Astrocyte (in vitro differentiated cells and primary cell): ENCODE measurements around the gene ZBTB7C. TPM values are rescaled to one million over a fixed set of nuclear protein-coding genes. Genes with fewer than 3 reads are reported as not detected.

Experiments used
- DNase-seq: peaks from one replicate; pipeline ENCODE4 v3.0.0-alpha.2; 2010; ENCODE audit warnings: low read depth
- FAIRE-seq: peaks from 2 replicates; lab custom pipeline; 2011; peaks lifted over from hg19 to GRCh38; lab: Jason Lieb, UNC
- H2AFZ ChIP-seq: 2 replicates; pipeline ENCODE4 v1.6.0; 2012; ENCODE audit warnings: low read depth, low read length, inconsistent platforms
- H3K27ac ChIP-seq: 2 replicates; pipeline ENCODE4 v1.5.1; 2011; ENCODE audit warnings: low read depth, low read length, inconsistent platforms
- H3K27me3 ChIP-seq: 2 replicates; pipeline ENCODE4 v1.6.0; 2011; ENCODE audit warnings: low read length, inconsistent platforms; ENCODE audit not compliant: insufficient read depth
- H3K36me3 ChIP-seq: 2 replicates; pipeline ENCODE4 v1.5.1; 2011; ENCODE audit warnings: low read length, inconsistent platforms; ENCODE audit not compliant: insufficient read depth
- H3K4me1 ChIP-seq: 2 replicates; pipeline ENCODE4 v1.5.1; 2011; ENCODE audit warnings: low read length, inconsistent platforms; ENCODE audit not compliant: insufficient read depth
- H3K4me2 ChIP-seq: 2 replicates; pipeline ENCODE4 v1.6.0; 2012; ENCODE audit warnings: low read length, inconsistent platforms
- H3K4me3 ChIP-seq: 2 replicates; pipeline ENCODE4 v1.5.1; 2011; ENCODE audit warnings: low read depth, mild to moderate bottlenecking, low read length, inconsistent platforms; ENCODE audit not compliant: insufficient read depth
- H3K79me2 ChIP-seq: 2 replicates; pipeline ENCODE4 v1.6.0; 2012; ENCODE audit warnings: mild to moderate bottlenecking, low read length, inconsistent platforms; ENCODE audit not compliant: insufficient read depth
- H3K9ac ChIP-seq: 2 replicates; pipeline ENCODE4 v1.6.0; 2012; ENCODE audit warnings: mild to moderate bottlenecking, low read length, inconsistent platforms
- H3K9me3 ChIP-seq: 2 replicates; pipeline ENCODE4 v1.5.1; 2012; ENCODE audit warnings: low read depth, mild to moderate bottlenecking, low read length, inconsistent platforms; ENCODE audit not compliant: insufficient read depth
- H4K20me1 ChIP-seq: 2 replicates; pipeline ENCODE4 v1.6.0; 2012; ENCODE audit warnings: low read length, inconsistent platforms; ENCODE audit not compliant: insufficient read depth
- H3K27ac Mint-ChIP-seq: one replicate; pipeline ENCODE4 v1.8.0; 2021; ENCODE audit warnings: mild to moderate bottlenecking, mixed read lengths; ENCODE audit not compliant: unreplicated experiment
- H3K27me3 Mint-ChIP-seq: one replicate; pipeline ENCODE4 v1.8.0; 2021; ENCODE audit warnings: low read depth, mixed read lengths; ENCODE audit not compliant: unreplicated experiment
- H3K36me3 Mint-ChIP-seq: one replicate; pipeline ENCODE4 v1.8.0; 2021; ENCODE audit warnings: low read depth, mixed read lengths; ENCODE audit not compliant: unreplicated experiment
- H3K4me1 Mint-ChIP-seq: one replicate; pipeline ENCODE4 v1.8.0; 2021; ENCODE audit warnings: low read depth, mixed read lengths; ENCODE audit not compliant: unreplicated experiment
- H3K4me3 Mint-ChIP-seq: one replicate; pipeline ENCODE4 v1.8.0; 2021; ENCODE audit warnings: mild to moderate bottlenecking, moderate library complexity, mixed read lengths; ENCODE audit not compliant: unreplicated experiment
- H3K9me3 Mint-ChIP-seq: one replicate; pipeline ENCODE4 v1.8.0; 2021; ENCODE audit warnings: mild to moderate bottlenecking, mixed read lengths; ENCODE audit not compliant: unreplicated experiment
- CTCF ChIP-seq: IDR thresholded peaks from 2 replicates; pipeline ENCODE4 v1.5.1; 2011; ENCODE audit warnings: low read depth, mild to moderate bottlenecking, inconsistent platforms, low read length, moderate library complexity; ENCODE audit not compliant: insufficient read depth
- EZH2 ChIP-seq: IDR thresholded peaks from 2 replicates; pipeline ENCODE4 v1.6.1; 2012; ENCODE audit warnings: mild to moderate bottlenecking, low read length, inconsistent platforms; ENCODE audit not compliant: insufficient read depth
- total RNA-seq: library from RNA; stranded (reverse); gene quantifications from 2 replicates; pipeline ENCODE4 v1.2.1, GENCODE V29; 2021

The ZBTB7C gene
- total RNA-seq, 1 donor from 2014 or later: 1.0 TPM

- Histone ChIP-seq H3K4me2 (no peak overlapping the region), H4K20me1 (no peaks in the 10 kb centered on the region), H3K4me1 (no peaks in the 10 kb centered on the region), H3K27ac (no peak overlapping the region), H3K4me3 (no peak overlapping the region), H2AFZ (no peak overlapping the region), H3K27me3 (no peaks in the 10 kb centered on the region), H3K9me3 (no peaks in the 10 kb centered on the region), H3K36me3 (no peaks in the 10 kb centered on the region), H3K9ac (no peak overlapping the region), H3K79me2 (no peaks in the 10 kb centered on the region)
- FAIRE-seq (no peak), DNase-seq (no peak)
- peaks cover 2% of the 10 kb centered on the region for H3K36me3 Mint-ChIP-seq
- H3K4me3 Mint-ChIP-seq: no peak overlapping the region
- H3K27ac Mint-ChIP-seq: no peak overlapping the region
- TF ChIP-seq EZH2 (no peak), CTCF (no peak)
- H3K9me3 Mint-ChIP-seq: peaks cover 7% of the 10 kb centered on the region
- peaks cover 1% of the 10 kb centered on the region for H3K4me1 Mint-ChIP-seq
- H3K27me3 Mint-ChIP-seq: peaks cover 12% of the 10 kb centered on the region
Measured at GRCh38 chr18:47995654-47996053, 413.5 kb downstream of the ZBTB7C start.

GRCh38 chr18:47993409-47993808 is 415.8 kb downstream of the ZBTB7C start:
- TF ChIP-seq CTCF (no peak), EZH2 (no peak)
- no peak overlapping the region for H3K4me3 Mint-ChIP-seq

GRCh38 chr18:47992976-47993375 is 416.2 kb downstream of the ZBTB7C start:
- no peak overlapping the region for H3K4me2 ChIP-seq
- no peak overlapping the region for H3K4me3 ChIP-seq
- H3K9ac ChIP-seq: no peak overlapping the region
- H3K27ac ChIP-seq: no peak overlapping the region
- no peaks in the 10 kb centered on the region for H4K20me1 ChIP-seq
- no peaks in the 10 kb centered on the region for H3K4me1 ChIP-seq
- no peaks in the 10 kb centered on the region for H3K27me3 ChIP-seq
- peaks cover 6% of the 10 kb centered on the region for H3K4me1 Mint-ChIP-seq
- no peaks in the 10 kb centered on the region for H3K9me3 ChIP-seq
- H3K79me2 ChIP-seq: no peaks in the 10 kb centered on the region
- no peak for FAIRE-seq
- no peak overlapping the region for H3K4me3 Mint-ChIP-seq
- peaks cover 8% of the 10 kb centered on the region for H3K9me3 Mint-ChIP-seq
- H3K27me3 Mint-ChIP-seq: peaks cover 8% of the 10 kb centered on the region
- TF ChIP-seq EZH2 (no peak), CTCF (no peak)
- peaks cover 2% of the 10 kb centered on the region for H3K36me3 Mint-ChIP-seq
- no peak for DNase-seq
- no peak overlapping the region for H3K27ac Mint-ChIP-seq
- H3K36me3 ChIP-seq: no peaks in the 10 kb centered on the region
- no peak overlapping the region for H2AFZ ChIP-seq

More at GRCh38 chr18:47993409-47993808, 415.8 kb downstream of the ZBTB7C start:
- Histone ChIP-seq H3K79me2 (no peaks in the 10 kb centered on the region), H3K9ac (no peak overlapping the region), H3K4me3 (no peak overlapping the region), H3K27me3 (no peaks in the 10 kb centered on the region), H3K4me1 (no peaks in the 10 kb centered on the region), H3K36me3 (no peaks in the 10 kb centered on the region), H3K27ac (no peak overlapping the region), H3K9me3 (no peaks in the 10 kb centered on the region), H2AFZ (no peak overlapping the region), H4K20me1 (no peaks in the 10 kb centered on the region), H3K4me2 (no peak overlapping the region)
- Mint-ChIP-seq H3K4me1 (peaks cover 6% of the 10 kb centered on the region), H3K36me3 (peaks cover 2% of the 10 kb centered on the region), H3K27me3 (peaks cover 8% of the 10 kb centered on the region), H3K27ac (no peak overlapping the region), H3K9me3 (peaks cover 8% of the 10 kb centered on the region)
- DNase-seq (no peak), FAIRE-seq (no peak)
